ENCODE data around the gene GRIA3. TPM values are rescaled to one million over a fixed set of nuclear protein-coding genes. Genes with fewer than 3 reads are reported as not detected.
"Not testable (repeated sequence)": the region's sequence is repeated elsewhere in the genome, so short reads cannot be mapped to it uniquely, and the experiment has no call there.

Gene GRIA3
- total RNA-seq, 1 experiment from 2014 or later: not detected

GRCh38 chrX:123277347-123277746 lies 93.3 kb downstream of the GRIA3 start:
- Mint-ChIP-seq H3K36me3 (ENCODE audit: insufficient read depth, unreplicated experiment) (peaks cover 5% of the 10 kb centered on the region), H3K9me3 (ENCODE audit: unreplicated experiment) (no peaks in the 10 kb centered on the region), H3K27me3 (ENCODE audit: insufficient read depth, unreplicated experiment) (no peaks in the 10 kb centered on the region), H3K27ac (ENCODE audit: low read depth, unreplicated experiment) (no peak overlapping the region), H3K4me1 (ENCODE audit: insufficient read depth, unreplicated experiment) (no peaks in the 10 kb centered on the region), H3K4me3 (ENCODE audit: unreplicated experiment) (no peak overlapping the region)
- ChIA-PET POLR2A (interaction anchor here (0.6 to 1.5 kb wide), 2 partner anchors 43 to 892 kb away, joined by 3 to 4 read pairs; no protein-coding TSS in a partner anchor), CTCF (no interaction called here)
- BruUV-seq (replicated peaks): no TSS peak
- no peak for DNase-seq (ENCODE audit: unreplicated experiment)
- intact Hi-C loops (cut with micrococcal nuclease): no loop called here
- TF ChIP-seq, protein P1, sequence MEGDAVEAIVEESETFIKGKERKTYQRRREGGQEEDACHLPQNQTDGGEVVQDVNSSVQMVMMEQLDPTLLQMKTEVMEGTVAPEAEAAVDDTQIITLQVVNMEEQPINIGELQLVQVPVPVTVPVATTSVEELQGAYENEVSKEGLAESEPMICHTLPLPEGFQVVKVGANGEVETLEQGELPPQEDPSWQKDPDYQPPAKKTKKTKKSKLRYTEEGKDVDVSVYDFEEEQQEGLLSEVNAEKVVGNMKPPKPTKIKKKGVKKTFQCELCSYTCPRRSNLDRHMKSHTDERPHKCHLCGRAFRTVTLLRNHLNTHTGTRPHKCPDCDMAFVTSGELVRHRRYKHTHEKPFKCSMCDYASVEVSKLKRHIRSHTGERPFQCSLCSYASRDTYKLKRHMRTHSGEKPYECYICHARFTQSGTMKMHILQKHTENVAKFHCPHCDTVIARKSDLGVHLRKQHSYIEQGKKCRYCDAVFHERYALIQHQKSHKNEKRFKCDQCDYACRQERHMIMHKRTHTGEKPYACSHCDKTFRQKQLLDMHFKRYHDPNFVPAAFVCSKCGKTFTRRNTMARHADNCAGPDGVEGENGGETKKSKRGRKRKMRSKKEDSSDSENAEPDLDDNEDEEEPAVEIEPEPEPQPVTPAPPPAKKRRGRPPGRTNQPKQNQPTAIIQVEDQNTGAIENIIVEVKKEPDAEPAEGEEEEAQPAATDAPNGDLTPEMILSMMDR (IDR thresholded peaks at IDR 0.05; ENCODE audit: unreplicated experiment): no peak

GRCh38 chrX:123277821-123278220 lies 93.7 kb downstream of the GRIA3 start:
- Mint-ChIP-seq H3K36me3 (ENCODE audit: insufficient read depth, unreplicated experiment) (peaks cover 5% of the 10 kb centered on the region), H3K4me3 (ENCODE audit: unreplicated experiment) (no peak overlapping the region), H3K9me3 (ENCODE audit: unreplicated experiment) (no peaks in the 10 kb centered on the region), H3K27ac (ENCODE audit: low read depth, unreplicated experiment) (no peak overlapping the region), H3K27me3 (ENCODE audit: insufficient read depth, unreplicated experiment) (no peaks in the 10 kb centered on the region), H3K4me1 (ENCODE audit: insufficient read depth, unreplicated experiment) (no peaks in the 10 kb centered on the region)
- ChIA-PET CTCF (no interaction called here), POLR2A (interaction anchor here (1.5 kb wide), 1 partner anchor 43 kb away, joined by 4 read pairs; no protein-coding TSS in a partner anchor)
- TF ChIP-seq, protein P1 (IDR thresholded peaks at IDR 0.05; ENCODE audit: unreplicated experiment): no peak
- no peak for DNase-seq (ENCODE audit: unreplicated experiment)
- intact Hi-C loops (cut with micrococcal nuclease): no loop called here
- BruUV-seq (replicated peaks): no TSS peak

DNA sequence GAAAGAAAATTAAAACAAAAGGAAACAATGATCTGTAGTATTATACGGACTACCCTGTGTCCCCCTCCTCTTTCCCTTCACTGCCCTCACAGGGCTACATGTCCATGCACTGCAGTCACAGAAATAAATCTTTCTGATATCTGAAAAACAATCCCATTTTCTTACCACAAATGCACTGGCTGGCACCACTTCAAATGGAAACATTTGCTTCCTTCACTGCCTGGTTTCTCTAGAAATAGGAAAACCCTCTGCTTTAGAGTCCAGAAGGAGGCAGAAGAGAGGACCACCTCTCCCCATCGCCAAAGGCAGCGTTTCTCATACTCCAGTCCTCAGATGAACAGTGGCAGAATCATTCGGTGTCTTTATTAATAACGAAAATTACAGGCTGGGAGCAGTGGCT lies 98.2 kb downstream of the GRIA3 start:
- Mint-ChIP-seq H3K4me3 (ENCODE audit: unreplicated experiment) (no peak overlapping the region), H3K4me1 (ENCODE audit: insufficient read depth, unreplicated experiment) (no peaks in the 10 kb centered on the region), H3K9me3 (ENCODE audit: unreplicated experiment) (peaks cover 7% of the 10 kb centered on the region), H3K27me3 (ENCODE audit: insufficient read depth, unreplicated experiment) (no peaks in the 10 kb centered on the region), H3K27ac (ENCODE audit: low read depth, unreplicated experiment) (no peak overlapping the region), H3K36me3 (ENCODE audit: insufficient read depth, unreplicated experiment) (no peaks in the 10 kb centered on the region)
- ChIA-PET CTCF (no interaction called here), POLR2A (no interaction called here)
- DNase-seq (ENCODE audit: unreplicated experiment): no peak
- BruUV-seq (replicated peaks): no TSS peak
- TF ChIP-seq, protein P1 (IDR thresholded peaks at IDR 0.05; ENCODE audit: unreplicated experiment): no peak
- intact Hi-C loops (cut with micrococcal nuclease): no loop called here

DNA sequence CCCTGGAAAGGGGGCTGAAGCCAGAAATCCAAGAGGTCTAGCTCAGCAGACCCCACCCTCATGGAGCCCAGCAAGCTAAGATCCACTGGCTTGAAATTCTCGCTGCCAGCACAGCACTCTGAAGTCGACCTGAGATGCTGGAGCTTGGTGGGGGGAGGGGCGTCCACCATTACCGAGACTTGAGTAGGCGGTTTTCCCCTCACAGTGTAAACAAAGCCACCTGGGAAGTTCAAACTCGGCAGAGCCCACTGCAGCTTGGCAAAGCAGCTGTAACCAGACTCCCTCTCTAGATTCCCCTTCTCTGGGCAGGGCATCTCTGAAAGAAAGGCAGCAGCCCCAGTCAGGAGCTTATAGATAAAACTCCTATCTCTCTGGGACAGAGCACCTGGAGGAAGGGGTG lies 99.3 kb downstream of the GRIA3 start:
- DNase-seq (ENCODE audit: unreplicated experiment); BruUV-seq (replicated peaks); H3K4me1 Mint-ChIP-seq (ENCODE audit: insufficient read depth, unreplicated experiment); POLR2A ChIA-PET; H3K27ac Mint-ChIP-seq (ENCODE audit: low read depth, unreplicated experiment); intact Hi-C loops (cut with micrococcal nuclease); H3K36me3 Mint-ChIP-seq (ENCODE audit: insufficient read depth, unreplicated experiment); H3K9me3 Mint-ChIP-seq (ENCODE audit: unreplicated experiment); H3K27me3 Mint-ChIP-seq (ENCODE audit: insufficient read depth, unreplicated experiment); H3K4me3 Mint-ChIP-seq (ENCODE audit: unreplicated experiment): not testable (repeated sequence)
- CTCF ChIA-PET: interaction anchor here (0.7 kb wide), 1 partner anchor 436 kb away, joined by 3 read pairs; no protein-coding TSS in a partner anchor

GRCh38 chrX:123291623-123292022 lies 107.5 kb downstream of the GRIA3 start:
- H3K27me3 Mint-ChIP-seq (ENCODE audit: insufficient read depth, unreplicated experiment): no peaks in the 10 kb centered on the region
- no peak overlapping the region for H3K27ac Mint-ChIP-seq (ENCODE audit: low read depth, unreplicated experiment)
- intact Hi-C loops (cut with micrococcal nuclease): no loop called here
- ChIA-PET POLR2A (interaction anchor here (1.3 kb wide), 1 partner anchor 11 kb away, joined by 8 read pairs; no protein-coding TSS in a partner anchor), CTCF (interaction anchor here (1.1 kb wide), 1 partner anchor 131 kb away, joined by 3 read pairs; no protein-coding TSS in a partner anchor)
- H3K9me3 Mint-ChIP-seq (ENCODE audit: unreplicated experiment): peaks cover 12% of the 10 kb centered on the region
- no TSS peak for BruUV-seq (replicated peaks)
- DNase-seq (ENCODE audit: unreplicated experiment): peak; percentile 17
- TF ChIP-seq, protein P1 (IDR thresholded peaks at IDR 0.05; ENCODE audit: unreplicated experiment): no peak
- H3K4me1 Mint-ChIP-seq (ENCODE audit: insufficient read depth, unreplicated experiment): no peaks in the 10 kb centered on the region
- H3K4me3 Mint-ChIP-seq (ENCODE audit: unreplicated experiment): no peak overlapping the region
- H3K36me3 Mint-ChIP-seq (ENCODE audit: insufficient read depth, unreplicated experiment): no peaks in the 10 kb centered on the region
